DMS 273 (cell line): ENCODE data around the gene UBALD1.
A peak's percentile ranks its signal among the peaks of the same experiment; 100 is the strongest.
"Not testable (repeated sequence)": the region's sequence is repeated elsewhere in the genome, so short reads cannot be mapped to it uniquely, and the experiment has no call there.

ENCODE experiments used
- DNase-seq: peaks from one replicate; lab custom pipeline; 2025; ENCODE audit not compliant: unreplicated experiment; lab: John Stamatoyannopoulos, UW

The UBALD1 gene

DNA sequence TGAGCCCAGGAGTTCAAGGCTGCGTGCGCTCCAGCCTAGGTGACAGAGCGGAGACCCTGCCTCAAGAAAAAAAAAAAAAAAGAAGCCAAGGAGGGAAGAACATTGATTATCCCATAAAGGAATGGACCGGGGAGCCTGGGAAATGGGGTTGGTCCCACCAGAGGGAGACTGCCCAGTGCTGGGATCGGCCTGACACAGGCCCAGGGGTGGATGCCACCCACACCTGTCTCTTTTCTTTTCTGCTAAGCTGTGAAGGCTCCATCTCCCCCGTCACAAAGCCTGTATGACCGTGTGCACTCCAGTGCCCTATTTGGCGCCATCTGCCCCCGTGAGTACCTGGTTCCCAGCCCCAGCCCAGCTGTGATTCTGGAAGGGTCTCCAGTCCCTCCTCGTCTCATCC lies 15.7 kb downstream of the UBALD1 start:
- no peak for DNase-seq

DNA sequence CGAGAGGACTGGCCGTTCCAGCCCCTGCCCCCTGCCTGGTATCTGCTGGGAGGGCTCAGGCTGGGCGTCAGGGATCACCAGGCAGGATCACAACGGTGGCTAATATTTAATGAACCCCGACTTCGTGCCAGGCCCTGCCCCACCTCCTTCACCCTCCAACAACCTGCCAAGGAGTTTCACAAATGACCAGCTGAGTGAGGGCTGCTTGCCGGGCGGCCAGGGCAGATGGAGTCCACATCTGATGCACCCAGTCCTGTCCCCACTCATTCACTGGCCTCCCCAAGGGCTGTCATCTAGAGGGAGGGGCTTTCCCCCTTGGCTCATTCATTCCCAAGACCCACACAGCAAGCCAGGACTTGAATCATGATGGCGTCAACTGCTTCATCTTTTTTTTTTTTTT lies 17.5 kb downstream of the UBALD1 start:
- no peak for DNase-seq

- DNase-seq, result no peak
These were observed 20.0 kb downstream of the UBALD1 start for GRCh38 chr16:4594433-4595410.

- DNase-seq, result peak; percentile 38
These were observed 21.6 kb downstream of the UBALD1 start for GRCh38 chr16:4593086-4593485.

GRCh38 chr16:4591706-4592470 lies 22.8 kb downstream of the UBALD1 start:
- DNase-seq, result no peak

DNA sequence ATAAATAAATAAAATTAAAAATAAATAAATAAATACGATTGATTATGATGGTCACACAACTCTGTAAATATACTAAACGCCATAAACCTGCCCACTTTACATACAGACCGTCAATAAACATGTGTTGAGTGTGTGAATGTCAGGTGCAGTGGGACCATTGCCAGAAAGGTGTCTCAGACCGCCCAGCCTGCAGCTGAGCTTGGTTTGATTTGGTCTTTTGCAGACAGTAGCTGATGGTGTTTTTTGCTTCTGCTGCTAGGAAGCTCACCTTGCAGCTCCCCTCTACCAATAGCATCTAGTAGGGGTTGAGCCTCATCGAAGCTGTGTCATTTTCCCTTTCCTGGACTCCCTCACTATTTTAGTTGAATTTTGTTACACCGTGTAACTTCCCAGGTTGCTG lies 23.5 kb downstream of the UBALD1 start:
- no peak for DNase-seq

- DNase-seq, result no peak
These were observed 25.7 kb downstream of the UBALD1 start for GRCh38 chr16:4588961-4589360.

- no peak for DNase-seq
These were observed 26.3 kb downstream of the UBALD1 start for GRCh38 chr16:4588386-4588785.

- no peak for DNase-seq
These were observed 28.4 kb downstream of the UBALD1 start for GRCh38 chr16:4586291-4586690.

DNA sequence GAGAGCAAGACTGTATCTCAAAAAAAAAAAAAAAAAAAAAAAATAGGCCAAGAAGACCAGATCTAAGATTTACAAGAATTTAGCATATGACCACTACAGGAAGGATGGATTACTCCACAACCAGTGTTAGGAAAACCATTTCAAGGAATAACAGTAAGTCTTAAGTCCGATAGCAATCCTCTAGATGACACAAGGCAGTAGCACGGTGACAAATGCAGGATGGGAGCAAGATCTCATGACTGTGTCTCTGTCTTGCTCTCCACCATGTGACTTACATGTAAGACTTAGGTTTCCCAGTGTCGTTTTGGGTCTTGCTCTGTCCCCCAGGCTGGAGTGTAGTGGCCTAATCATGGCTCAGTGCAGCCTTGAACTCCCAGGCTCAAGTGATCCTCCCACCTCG lies 30.8 kb downstream of the UBALD1 start:
- no peak for DNase-seq

- no peak for DNase-seq
These were observed 34.4 kb downstream of the UBALD1 start for GRCh38 chr16:4580250-4580649.

GRCh38 chr16:4578961-4579530 lies 35.6 kb downstream of the UBALD1 start:
- DNase-seq, result no peak

DNA sequence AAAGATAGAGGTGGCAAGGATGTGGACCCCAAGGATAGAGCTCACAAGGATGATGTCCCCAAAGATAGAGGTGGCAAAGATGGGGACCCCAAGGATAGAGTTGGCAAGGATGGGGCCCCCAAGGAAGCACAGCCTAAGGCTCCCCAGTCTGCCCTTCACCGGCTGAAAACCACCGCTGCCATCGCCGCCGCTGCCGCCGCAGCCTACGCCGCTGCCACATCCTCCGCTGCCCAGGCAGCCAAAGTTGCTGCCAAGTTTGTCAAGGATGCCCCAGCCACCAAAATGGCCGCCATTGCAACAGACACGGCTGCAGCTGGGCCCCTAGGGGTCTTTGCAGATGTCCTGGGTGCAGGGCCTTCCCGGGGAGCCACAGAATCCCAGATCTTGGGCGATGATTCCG lies 38.7 kb downstream of the UBALD1 start:
- DNase-seq, result no peak

GRCh38 chr16:4574919-4575705 lies 39.6 kb downstream of the UBALD1 start:
- DNase-seq, result peak; percentile 34

GRCh38 chr16:4573926-4574325 lies 40.8 kb downstream of the UBALD1 start:
- not testable (repeated sequence) for DNase-seq

GRCh38 chr16:4572715-4573114 lies 42.0 kb downstream of the UBALD1 start:
- no peak for DNase-seq

GRCh38 chr16:4570688-4571321 lies 43.9 kb downstream of the UBALD1 start:
- DNase-seq, result no peak

GRCh38 chr16:4570086-4570485 lies 44.6 kb downstream of the UBALD1 start:
- DNase-seq, result no peak

DNA sequence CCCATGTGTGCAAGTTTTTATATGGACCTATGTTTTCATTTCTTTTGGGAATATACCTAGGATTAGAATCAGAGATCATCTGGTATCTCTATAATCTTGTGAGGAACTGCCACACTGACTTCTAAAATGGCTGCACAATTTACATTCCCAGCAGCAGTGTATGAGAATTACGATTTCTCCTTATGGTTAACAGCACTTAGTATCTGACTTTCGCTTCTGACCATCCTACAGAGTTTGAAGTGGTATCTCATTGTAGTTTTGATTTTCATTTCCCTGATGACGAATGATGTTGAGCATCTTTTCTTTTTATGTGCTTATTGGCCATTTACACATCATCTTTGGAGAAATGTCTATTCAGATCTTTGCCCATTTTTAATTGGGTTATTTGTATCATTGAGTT lies 48.5 kb downstream of the UBALD1 start:
- DNase-seq, result no peak

DNA sequence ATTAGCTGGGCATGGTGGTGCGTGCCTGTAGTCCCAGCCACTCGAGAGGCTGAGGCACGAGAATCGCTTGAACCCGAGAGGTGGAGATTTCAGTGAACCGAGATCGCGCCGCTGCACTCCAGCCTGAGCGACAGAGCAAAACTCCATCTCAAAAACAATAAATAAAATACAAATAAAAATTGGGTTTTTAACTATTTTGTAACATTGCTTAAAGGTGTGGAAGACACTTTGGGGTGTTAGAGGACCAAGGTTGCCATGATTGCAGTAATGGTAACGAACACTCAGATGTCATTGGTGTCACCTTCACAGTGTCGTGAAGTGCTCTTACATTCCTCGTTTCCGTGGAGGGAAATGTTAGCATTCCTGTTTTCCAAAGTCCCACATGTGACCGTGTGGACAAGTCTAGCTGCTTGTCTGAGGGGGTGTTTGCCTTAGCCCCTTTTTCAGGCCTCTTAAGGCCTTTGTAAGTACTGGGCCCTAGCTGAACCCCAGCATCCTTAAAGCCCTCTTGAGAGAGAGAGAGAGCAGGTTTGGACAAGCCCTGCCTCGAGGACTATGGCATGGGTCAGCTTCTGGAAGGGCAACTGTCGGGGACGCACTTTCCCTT lies 49.9 kb downstream of the UBALD1 start:
- DNase-seq, result no peak
